GM19467 (cell line): Measurements from ENCODE around the gene SPAG17.

Source experiments
- ATAC-seq: cut with Tn5 transposase; IDR thresholded peaks from one replicate; pipeline ENCODE4 v1.9.1; 2021; ENCODE audit warnings: mild to moderate bottlenecking, moderate library complexity; ENCODE audit not compliant: unreplicated experiment

Gene SPAG17

DNA sequence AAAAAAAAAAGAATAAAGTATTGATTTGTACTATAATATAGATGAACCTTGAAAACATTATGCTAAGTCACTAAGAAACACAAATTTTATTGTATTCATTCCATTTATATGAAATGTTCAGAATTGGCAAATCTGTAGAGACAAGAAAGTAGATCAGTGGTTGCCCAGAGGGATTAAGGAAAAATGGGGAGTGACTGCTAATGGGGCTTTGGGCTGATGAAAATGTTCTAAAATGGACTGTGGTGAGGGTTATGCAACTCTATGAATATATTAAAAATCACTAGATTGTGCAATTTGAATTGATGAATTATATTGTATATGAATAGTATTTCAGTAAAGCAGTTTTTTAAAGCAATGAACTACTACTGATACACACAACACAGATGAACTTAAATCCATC, 265.7 kb downstream of the SPAG17 start:
- ATAC-seq, result no peak

GRCh38 chr1:117911051-117911450, 274.0 kb downstream of the SPAG17 start:
- ATAC-seq, result no peak

DNA sequence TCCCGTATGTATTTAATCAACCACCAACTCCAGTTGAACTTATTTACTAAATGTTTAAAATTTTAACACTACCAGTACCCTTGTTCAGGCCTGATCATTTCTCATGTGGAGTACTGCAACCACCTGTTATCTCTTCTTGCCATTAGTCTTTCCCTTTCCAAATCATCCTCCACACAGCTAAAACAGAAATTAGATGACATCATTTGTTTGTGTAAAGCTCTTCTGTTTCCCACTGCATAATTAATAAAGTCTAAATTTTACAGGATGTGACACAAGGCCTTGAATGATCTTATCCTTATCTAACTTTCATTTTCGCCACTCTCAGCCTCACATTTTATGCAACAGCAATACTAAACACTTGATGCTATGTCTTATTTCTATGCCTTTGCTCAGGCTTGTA, 280.0 kb downstream of the SPAG17 start:
- ATAC-seq, result no peak

DNA sequence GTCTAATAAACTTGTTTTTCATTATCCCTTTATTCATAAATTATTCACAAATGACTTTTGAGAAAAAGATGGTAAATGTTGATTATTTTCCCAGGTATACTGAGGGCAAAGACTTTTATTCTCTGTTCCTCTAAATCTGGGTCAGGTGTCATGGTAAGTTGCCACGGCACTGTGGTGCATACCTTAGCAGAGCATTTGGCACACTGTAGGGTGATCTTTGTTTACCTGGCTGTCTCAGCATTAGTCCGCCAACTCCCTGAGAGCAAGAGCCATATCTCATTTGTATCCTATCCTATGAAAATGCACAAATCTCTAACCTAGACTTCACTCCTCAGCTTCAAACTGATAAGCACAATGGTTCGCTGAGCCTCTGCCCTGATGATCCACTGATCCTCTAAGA, 280.5 kb downstream of the SPAG17 start:
- no peak for ATAC-seq
